IMR-90 (cell line): Measurements from ENCODE around the gene SOX1.

Experiments used
- CEBPB ChIP-seq: IDR thresholded peaks from 2 replicates; pipeline ENCODE4 v1.6.1; 2012; ENCODE audit warnings: low read depth, low read length, improper control_type of control experiment
- CHD1 ChIP-seq: IDR thresholded peaks from 2 replicates; pipeline ENCODE4 v1.6.1; 2012; ENCODE audit warnings: low read depth, low read length, improper control_type of control experiment
- CTCF ChIP-seq: conservative IDR thresholded peaks from 2 replicates; pipeline ENCODE4 v1.5.1; 2012; ENCODE audit warnings: mild to moderate bottlenecking, low read depth, low read length, improper control_type of control experiment
- MAZ ChIP-seq: IDR thresholded peaks from 2 replicates; pipeline ENCODE4 v1.6.1; 2012; ENCODE audit warnings: low read depth, mild to moderate bottlenecking, low read length, improper control_type of control experiment, moderate library complexity, borderline replicate concordance
- POLR2A ChIP-seq: IDR thresholded peaks from 2 replicates; pipeline ENCODE4 v1.6.1; 2012; ENCODE audit warnings: mild to moderate bottlenecking, low read depth, low read length

- TF ChIP-seq CTCF (no peak), POLR2A (no peak), MAZ (no peak), CEBPB (no peak), CHD1 (no peak)
Observed at GRCh38 chr13:112071102-112071722, 4.3 kb downstream of the SOX1 start.
